HCT116 (cell line): ENCODE results near the gene MEI1.

Source experiments
- SRF ChIP-seq: IDR thresholded peaks from 2 replicates; pipeline ENCODE4 v1.6.1; 2012; ENCODE audit warnings: low read depth
- TF ChIP-seq, protein P1 (sequence below), 3 experiments: fragments of 200-600 bp in 1 of 3; sonication (generic) in 1 of 3; IDR thresholded peaks in 2 of 3; conservative IDR thresholded peaks in 1 of 3; 2 replicates each; pipeline ENCODE4 v1.5.1; 2012 to 2017; ENCODE audit warnings: low read depth in 2 of 3, low read length in 2 of 3, antibody characterized with exemption in 1 of 3, borderline replicate concordance in 1 of 3, control low read depth in 1 of 3, mild to moderate bottlenecking in 1 of 3, mixed read lengths in 1 of 3, mixed run types in 1 of 3, moderate library complexity in 1 of 3; ENCODE audit not compliant: insufficient read depth in 1 of 3

- TF ChIP-seq, protein P1, sequence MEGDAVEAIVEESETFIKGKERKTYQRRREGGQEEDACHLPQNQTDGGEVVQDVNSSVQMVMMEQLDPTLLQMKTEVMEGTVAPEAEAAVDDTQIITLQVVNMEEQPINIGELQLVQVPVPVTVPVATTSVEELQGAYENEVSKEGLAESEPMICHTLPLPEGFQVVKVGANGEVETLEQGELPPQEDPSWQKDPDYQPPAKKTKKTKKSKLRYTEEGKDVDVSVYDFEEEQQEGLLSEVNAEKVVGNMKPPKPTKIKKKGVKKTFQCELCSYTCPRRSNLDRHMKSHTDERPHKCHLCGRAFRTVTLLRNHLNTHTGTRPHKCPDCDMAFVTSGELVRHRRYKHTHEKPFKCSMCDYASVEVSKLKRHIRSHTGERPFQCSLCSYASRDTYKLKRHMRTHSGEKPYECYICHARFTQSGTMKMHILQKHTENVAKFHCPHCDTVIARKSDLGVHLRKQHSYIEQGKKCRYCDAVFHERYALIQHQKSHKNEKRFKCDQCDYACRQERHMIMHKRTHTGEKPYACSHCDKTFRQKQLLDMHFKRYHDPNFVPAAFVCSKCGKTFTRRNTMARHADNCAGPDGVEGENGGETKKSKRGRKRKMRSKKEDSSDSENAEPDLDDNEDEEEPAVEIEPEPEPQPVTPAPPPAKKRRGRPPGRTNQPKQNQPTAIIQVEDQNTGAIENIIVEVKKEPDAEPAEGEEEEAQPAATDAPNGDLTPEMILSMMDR (IDR thresholded peaks at IDR 0.05 in 2 of 3, conservative IDR thresholded peaks at IDR 0.05 in 1 of 3; ENCODE audit: borderline replicate concordance in 1 of 3, insufficient read depth in 1 of 3, low read depth in 2 of 3, low read length in 2 of 3) = no peak
- no peak for TF ChIP-seq SRF
These were observed 94.6 kb downstream of the MEI1 start for GRCh38 chr22:41793871-41794270.
